Esophagus squamous epithelium (tissue), 4 donors: ENCODE measurements around the gene KCNH1.

Experiments
- POLR2A ChIP-seq, 4 donors: fragments of 450-650 bp; IDR thresholded peaks; one replicate each; pipeline ENCODE4 v1.6.1; 2017; ENCODE audit warnings: antibody characterized with exemption in 4 of 4, mild to moderate bottlenecking in 4 of 4, moderate library complexity in 3 of 4
- TF ChIP-seq, protein P1 (sequence below), 6 experiments: fragments of 450-650 bp in 4 of 6; fragments of 200-600 bp in 2 of 6; sonication (generic) in 2 of 6; IDR thresholded peaks; one replicate each; pipeline ENCODE4 v1.5.1; 2016 to 2019; ENCODE audit warnings: antibody characterized with exemption in 6 of 6, mild to moderate bottlenecking in 4 of 6, moderate library complexity in 4 of 6

DNA sequence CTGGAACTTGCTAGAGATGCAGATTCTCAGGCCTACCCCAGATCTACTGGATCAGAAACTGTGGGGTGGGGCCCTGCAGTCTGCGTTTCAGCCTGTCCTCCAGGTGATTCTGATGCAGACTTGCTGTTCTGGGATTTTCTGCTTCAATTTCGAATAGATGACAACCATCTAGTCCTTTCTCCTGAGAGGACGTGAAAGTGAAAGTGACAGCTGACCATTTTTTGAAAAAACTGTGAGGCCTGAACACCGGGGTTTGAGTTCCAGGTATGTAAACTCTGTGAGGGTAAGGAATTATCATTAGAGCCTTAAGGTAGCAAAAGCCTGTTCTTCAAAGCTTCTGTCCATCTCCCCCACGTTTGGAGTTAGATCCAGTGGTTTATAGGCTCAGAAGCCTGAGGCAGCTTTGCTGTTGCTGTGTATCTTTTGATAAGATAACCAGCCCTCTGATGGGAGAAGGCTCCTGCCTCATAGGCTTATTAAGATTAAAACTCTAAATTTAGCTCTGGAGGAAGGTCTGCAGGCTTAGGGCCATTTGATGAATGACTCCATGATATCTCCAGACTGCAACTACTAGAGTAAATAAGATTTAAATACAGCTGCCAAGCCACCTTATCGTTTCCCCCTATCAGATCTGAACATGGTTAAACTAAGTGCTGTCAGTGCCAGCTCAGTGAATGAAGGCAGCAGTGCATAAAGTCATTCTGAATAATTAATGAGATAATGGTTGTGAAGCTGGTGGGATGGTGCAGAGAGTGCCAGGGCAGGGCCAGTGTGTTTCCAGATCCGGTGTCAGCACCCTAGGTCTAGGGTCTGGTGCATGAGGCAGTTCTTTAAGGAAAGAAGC, 470.0 kb downstream of the KCNH1 start:
- TF ChIP-seq, protein P1, sequence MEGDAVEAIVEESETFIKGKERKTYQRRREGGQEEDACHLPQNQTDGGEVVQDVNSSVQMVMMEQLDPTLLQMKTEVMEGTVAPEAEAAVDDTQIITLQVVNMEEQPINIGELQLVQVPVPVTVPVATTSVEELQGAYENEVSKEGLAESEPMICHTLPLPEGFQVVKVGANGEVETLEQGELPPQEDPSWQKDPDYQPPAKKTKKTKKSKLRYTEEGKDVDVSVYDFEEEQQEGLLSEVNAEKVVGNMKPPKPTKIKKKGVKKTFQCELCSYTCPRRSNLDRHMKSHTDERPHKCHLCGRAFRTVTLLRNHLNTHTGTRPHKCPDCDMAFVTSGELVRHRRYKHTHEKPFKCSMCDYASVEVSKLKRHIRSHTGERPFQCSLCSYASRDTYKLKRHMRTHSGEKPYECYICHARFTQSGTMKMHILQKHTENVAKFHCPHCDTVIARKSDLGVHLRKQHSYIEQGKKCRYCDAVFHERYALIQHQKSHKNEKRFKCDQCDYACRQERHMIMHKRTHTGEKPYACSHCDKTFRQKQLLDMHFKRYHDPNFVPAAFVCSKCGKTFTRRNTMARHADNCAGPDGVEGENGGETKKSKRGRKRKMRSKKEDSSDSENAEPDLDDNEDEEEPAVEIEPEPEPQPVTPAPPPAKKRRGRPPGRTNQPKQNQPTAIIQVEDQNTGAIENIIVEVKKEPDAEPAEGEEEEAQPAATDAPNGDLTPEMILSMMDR (IDR thresholded peaks at IDR 0.05) = no peak
- no peak for TF ChIP-seq POLR2A (IDR thresholded peaks at IDR 0.05)
